Ovary (tissue), 10 donors: ENCODE results near the gene OR5B12. TPM values are rescaled to one million over a fixed set of nuclear protein-coding genes. Genes with fewer than 3 reads are reported as not detected.

Experiments
- DNase-seq, 5 donors: peaks; one replicate each; pipeline ENCODE4 v3.0.0-alpha.2; 2019 to 2020
- H3K27ac ChIP-seq, 2 donors: fragments of 200-600 bp; one replicate each; pipeline versions ENCODE4 v1.5.1 to v1.8.0; 2019 to 2022
- H3K27me3 ChIP-seq: fragments of 200-600 bp; one replicate; pipeline ENCODE4 v1.8.0; 2022
- H3K36me3 ChIP-seq: fragments of 200-600 bp; sonication (generic); one replicate; pipeline ENCODE4 v1.5.1; 2019
- H3K4me1 ChIP-seq: one replicate; pipeline ENCODE4 v1.8.1; 2013; ENCODE audit warnings: mild to moderate bottlenecking, moderate library complexity; ENCODE audit not compliant: insufficient read depth
- H3K4me3 ChIP-seq: fragments of 200-600 bp; sonication (generic); one replicate; pipeline ENCODE4 v1.5.1; 2017
- H3K9me3 ChIP-seq, 2 donors: fragments of 200-600 bp in 1 of 2; sonication (generic) in 1 of 2; one replicate each; pipeline versions ENCODE4 v1.5.1 to v1.8.1; 2013 to 2019; ENCODE audit warnings: mild to moderate bottlenecking in 1 of 2, moderate library complexity in 1 of 2
- CTCF ChIP-seq, 3 donors: fragments of 450-650 bp in 2 of 3; fragments of 200-600 bp in 1 of 3; IDR thresholded peaks; one replicate each; pipeline versions ENCODE4 v1.5.1 to v1.8.0; 2016 to 2022; ENCODE audit warnings: antibody characterized with exemption in 3 of 3, mild to moderate bottlenecking in 1 of 3
- EP300 ChIP-seq: sonication (generic); formaldehyde crosslinking; IDR thresholded peaks from one replicate; pipeline ENCODE4 v1.6.1; 2017; ENCODE audit warnings: antibody characterized with exemption
- POLR2A ChIP-seq: fragments of 450-650 bp; IDR thresholded peaks from one replicate; pipeline ENCODE4 v1.6.1; 2017; ENCODE audit warnings: antibody characterized with exemption, mild to moderate bottlenecking, moderate library complexity
- WGBS, 3 donors: extraction: QIAGEN DNeasy Blood & Tissue Kit in 1 of 3; methylation state at CpG; one replicate each; pipeline versions ENCODE4 v1.1.5 to v1.1.7; 2013 to 2017; 5-methylcytosine and 5-hydroxymethylcytosine counted together
- intact Hi-C, 4 donors: fragments of 100-400 bp; cut with DNase I; formaldehyde crosslinking; loops; one replicate each; pipeline versions ENCODE4 v1.11.0 to v1.15.1; 2022 to 2023
- long read RNA-seq, 3 donors: library from polyadenylated mRNA in 2 of 3; unstranded in 2 of 3; transcript quantifications; one replicate each; pipeline ENCODE4 v2.0.0 and lab custom pipeline, GENCODE V29; 2021 to 2026
- polyA plus RNA-seq, 2 donors: library from polyadenylated mRNA; stranded (reverse); fragments of 200-250 nt in 1 of 2; fragments of 350-450 nt in 1 of 2; fragmentation: Illumina TruSeq in 1 of 2; extraction: RNeasy Lipid Tissue Mini Kit (QIAGEN cat#74804) in 1 of 2; gene quantifications; one replicate each; pipeline ENCODE4 v1.2.3, GENCODE V29; 2013 to 2014
- total RNA-seq, 7 donors: library from RNA; depleted of rRNA in 2 of 7; stranded (reverse); fragments of >200 nt in 2 of 7; fragmentation: NEBNext Ultra II Directional in 3 of 7; extraction: Animal tissue kit (Norgen Biotek cat#: 25700) in 3 of 7; gene quantifications; one replicate each; pipeline versions ENCODE4 v1.1.0 to v1.2.4, GENCODE V29; 2016 to 2023
- donor health status: DM: no; HTN: no; CAD: no; lungs with moderate emphysema.
- donor health status: DM: no; HTN: no; CAD: no.
- donor health status: Bipolar disorder and iron deficiency.
- donor health status: DM: yes; HTN: yes; CAD: no.
- donor health status: DM: no; HTN: no; CAD: no.
- donor health status: DM: yes; HTN: yes; CAD: no.

OR5B12 gene
- total RNA-seq = not detected
- not detected for polyA plus RNA-seq
- long read RNA-seq, donor 1 = 0 reads
- long read RNA-seq, donor 2 = 0 reads
- long read RNA-seq, donor 3 = 0 reads

DNA sequence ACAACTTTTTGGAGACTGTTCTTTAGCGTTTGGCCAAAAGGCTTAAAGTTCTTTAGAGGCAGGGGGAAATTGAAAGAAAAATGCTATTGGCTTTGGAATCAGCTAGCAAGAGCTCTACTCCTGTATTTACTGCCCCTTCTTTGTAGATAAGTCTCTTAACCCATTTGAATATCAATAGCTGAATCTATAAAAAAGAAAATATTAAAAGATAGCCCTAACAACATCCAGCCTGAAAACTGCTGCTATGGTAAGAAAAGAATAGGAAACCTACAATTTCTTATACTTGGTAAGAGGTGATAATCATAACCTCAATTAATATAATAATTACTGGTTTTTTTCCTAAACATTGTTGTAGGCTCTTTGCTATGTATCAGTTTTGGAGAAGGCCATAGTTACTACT, at the start of gene OR5B12:
OR5B12 (minus strand) TSS at position 101 of the 400 bp plus-strand sequence. CDS start 2,085 bp downstream, outside the sequence.
- Histone ChIP-seq H3K4me1 (no peaks in the 10 kb centered on the region), H3K27ac (no peak within 1 kb of the TSS), H3K4me3 (no peak within 1 kb of the TSS), H3K27me3 (no peaks in the 10 kb centered on the region), H3K36me3 (no peaks in the 10 kb centered on the region), H3K9me3 (no peaks in the 10 kb centered on the region)
- DNase-seq = no peak
- TF ChIP-seq EP300 (no peak), CTCF (IDR thresholded peaks at IDR 0.05) (no peak), POLR2A (no peak)
- intact Hi-C loops = no loop called here
- WGBS, 3 donors = 76 to 94% (median 89%) methylated on average over 1 of the region's 1 CpG

DNA sequence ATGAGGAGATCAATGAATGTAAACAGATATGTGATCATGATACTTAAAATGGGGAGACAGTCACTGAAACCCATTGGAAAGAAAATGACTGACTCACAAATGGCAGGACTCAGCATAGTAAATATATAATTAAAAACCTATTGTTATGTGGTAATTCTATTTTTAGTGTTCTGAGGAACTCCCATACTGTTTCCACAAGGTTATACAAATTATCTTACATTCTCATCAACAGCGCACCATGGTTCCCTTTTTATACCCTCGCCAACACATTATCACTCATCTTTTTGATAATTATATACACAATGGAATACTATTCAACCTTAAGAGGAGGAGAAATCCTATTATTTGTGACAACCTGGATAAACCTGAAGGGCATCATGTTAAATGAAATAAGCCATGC, 48.8 kb upstream of the OR5B12 start:
- H3K9me3 ChIP-seq = no peaks in the 10 kb centered on the region
- H3K4me1 ChIP-seq = no peaks in the 10 kb centered on the region
- no peak for DNase-seq
- no peak overlapping the region for H3K4me3 ChIP-seq
- H3K36me3 ChIP-seq = no peaks in the 10 kb centered on the region
- intact Hi-C loops = no loop called here
- H3K27me3 ChIP-seq = no peaks in the 10 kb centered on the region
- H3K27ac ChIP-seq = no peak overlapping the region
- no peak for TF ChIP-seq CTCF (IDR thresholded peaks at IDR 0.05)
- 48 to 89% (median 59%) methylated on average over 2 of the region's 2 CpGs for WGBS, 3 donors

GRCh38 chr11:58487170-58487569, 45.1 kb upstream of the OR5B12 start:
- Histone ChIP-seq H3K4me1 (no peaks in the 10 kb centered on the region), H3K9me3 (no peaks in the 10 kb centered on the region), H3K36me3 (no peaks in the 10 kb centered on the region), H3K27ac (no peak overlapping the region), H3K4me3 (no peak overlapping the region), H3K27me3 (no peaks in the 10 kb centered on the region)
- TF ChIP-seq CTCF (IDR thresholded peaks at IDR 0.05) (no peak), EP300 (no peak), POLR2A (no peak)
- no peak for DNase-seq
- intact Hi-C loops = no loop called here

DNA sequence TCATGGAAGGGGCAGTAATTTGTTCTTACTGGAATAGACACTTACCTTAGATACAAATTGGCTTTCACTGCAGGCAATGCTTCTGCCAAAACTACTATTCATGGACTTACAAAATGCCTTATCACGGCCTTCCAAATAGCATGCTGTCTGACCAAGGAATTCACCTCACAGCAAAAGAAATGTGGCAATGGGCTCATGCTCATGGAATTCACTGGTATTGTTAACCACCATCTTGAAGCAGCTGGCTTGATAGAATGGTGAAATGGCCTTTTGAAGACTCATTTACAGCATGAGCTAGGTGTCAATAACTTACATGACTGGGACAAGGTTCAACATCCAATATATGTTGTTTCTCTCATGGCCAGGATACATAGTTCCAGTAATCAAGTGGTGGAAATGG, 43.9 kb upstream of the OR5B12 start:
- no peaks in the 10 kb centered on the region for H3K36me3 ChIP-seq
- H3K4me1 ChIP-seq = no peaks in the 10 kb centered on the region
- TF ChIP-seq CTCF (IDR thresholded peaks at IDR 0.05) = no peak
- TF ChIP-seq POLR2A = no peak
- no peak for TF ChIP-seq EP300
- intact Hi-C loops = no loop called here
- H3K27me3 ChIP-seq = no peaks in the 10 kb centered on the region
- WGBS, 3 donors = 78 to 100% (median 88%) methylated on average over 1 of the region's 1 CpG
- DNase-seq = no peak
- no peak overlapping the region for H3K4me3 ChIP-seq
- H3K9me3 ChIP-seq = no peaks in the 10 kb centered on the region
- H3K27ac ChIP-seq = no peak overlapping the region

GRCh38 chr11:58471892-58472291, 29.9 kb upstream of the OR5B12 start:
- DNase-seq = no peak
- intact Hi-C loops = no loop called here
- H3K4me1 ChIP-seq = no peaks in the 10 kb centered on the region
- H3K27me3 ChIP-seq = no peaks in the 10 kb centered on the region
- no peaks in the 10 kb centered on the region for H3K36me3 ChIP-seq
- TF ChIP-seq POLR2A (no peak), EP300 (no peak), CTCF (IDR thresholded peaks at IDR 0.05) (no peak)
- H3K9me3 ChIP-seq = no peaks in the 10 kb centered on the region
- no peak overlapping the region for H3K4me3 ChIP-seq
- no peak overlapping the region for H3K27ac ChIP-seq
